Gastrocnemius medialis (tissue), 4 donors: Measurements from ENCODE around the gene ACADVL.

ENCODE experiments used
- CTCF ChIP-seq, 5 experiments: fragments of 450-650 bp in 3 of 5; fragments of 200-600 bp in 2 of 5; sonication (generic) in 2 of 5; IDR thresholded peaks in 4 of 5; conservative IDR thresholded peaks in 1 of 5; 1 replicate in 4 of 5; 2 replicates in 1 of 5; pipeline ENCODE4 v1.5.1; 2016 to 2019; ENCODE audit warnings: antibody characterized with exemption in 5 of 5, mild to moderate bottlenecking in 3 of 5, moderate library complexity in 3 of 5
- POLR2A ChIP-seq, 2 donors: fragments of 450-650 bp; IDR thresholded peaks; one replicate each; pipeline ENCODE4 v1.6.1; 2017; ENCODE audit warnings: antibody characterized with exemption in 2 of 2, mild to moderate bottlenecking in 2 of 2, moderate library complexity in 2 of 2

GRCh38 chr17:7204336-7204735, 15.4 kb upstream of the ACADVL start:
- TF ChIP-seq CTCF (IDR thresholded peaks at IDR 0.05 in 4 of 5, conservative IDR thresholded peaks at IDR 0.05 in 1 of 5) (no peak), POLR2A (IDR thresholded peaks at IDR 0.05) (no peak)
